ENCODE data around the gene PLA2R1.

DNA sequence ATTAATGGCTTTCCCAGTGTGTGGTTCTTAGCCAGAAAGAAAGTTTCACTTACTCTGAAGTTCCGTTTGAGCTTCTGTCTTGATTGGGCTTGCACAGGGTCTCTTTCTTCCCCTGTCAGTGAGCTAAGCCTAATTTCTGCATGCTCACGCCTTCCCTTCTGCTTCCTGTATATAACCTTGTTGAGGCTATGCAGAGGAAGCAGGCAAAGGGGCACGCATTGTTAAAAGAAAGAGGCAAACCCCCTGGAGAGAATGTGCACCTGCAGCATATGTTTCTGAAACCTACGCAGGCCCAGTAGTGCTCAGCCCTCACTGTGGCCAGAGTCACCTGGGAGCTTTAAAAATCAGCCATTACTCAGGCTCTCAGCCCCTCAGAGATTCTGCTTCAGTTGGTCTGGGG lies 14.5 kb upstream of the PLA2R1 start:
- TF ChIP-seq, protein P1, sequence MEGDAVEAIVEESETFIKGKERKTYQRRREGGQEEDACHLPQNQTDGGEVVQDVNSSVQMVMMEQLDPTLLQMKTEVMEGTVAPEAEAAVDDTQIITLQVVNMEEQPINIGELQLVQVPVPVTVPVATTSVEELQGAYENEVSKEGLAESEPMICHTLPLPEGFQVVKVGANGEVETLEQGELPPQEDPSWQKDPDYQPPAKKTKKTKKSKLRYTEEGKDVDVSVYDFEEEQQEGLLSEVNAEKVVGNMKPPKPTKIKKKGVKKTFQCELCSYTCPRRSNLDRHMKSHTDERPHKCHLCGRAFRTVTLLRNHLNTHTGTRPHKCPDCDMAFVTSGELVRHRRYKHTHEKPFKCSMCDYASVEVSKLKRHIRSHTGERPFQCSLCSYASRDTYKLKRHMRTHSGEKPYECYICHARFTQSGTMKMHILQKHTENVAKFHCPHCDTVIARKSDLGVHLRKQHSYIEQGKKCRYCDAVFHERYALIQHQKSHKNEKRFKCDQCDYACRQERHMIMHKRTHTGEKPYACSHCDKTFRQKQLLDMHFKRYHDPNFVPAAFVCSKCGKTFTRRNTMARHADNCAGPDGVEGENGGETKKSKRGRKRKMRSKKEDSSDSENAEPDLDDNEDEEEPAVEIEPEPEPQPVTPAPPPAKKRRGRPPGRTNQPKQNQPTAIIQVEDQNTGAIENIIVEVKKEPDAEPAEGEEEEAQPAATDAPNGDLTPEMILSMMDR (IDR thresholded peaks at IDR 0.05; ENCODE audit: low read depth, low read length): no peak
- TF ChIP-seq EZH2phosphoT487 (IDR thresholded peaks at IDR 0.05; ENCODE audit: low read depth): no peak

Measured in OCI-LY3 (cell line).